ENCODE data around the gene NPIPB9.
"Not testable (repeated sequence)": the region's sequence is repeated elsewhere in the genome, so short reads cannot be mapped to it uniquely, and the experiment has no call there.

DNA sequence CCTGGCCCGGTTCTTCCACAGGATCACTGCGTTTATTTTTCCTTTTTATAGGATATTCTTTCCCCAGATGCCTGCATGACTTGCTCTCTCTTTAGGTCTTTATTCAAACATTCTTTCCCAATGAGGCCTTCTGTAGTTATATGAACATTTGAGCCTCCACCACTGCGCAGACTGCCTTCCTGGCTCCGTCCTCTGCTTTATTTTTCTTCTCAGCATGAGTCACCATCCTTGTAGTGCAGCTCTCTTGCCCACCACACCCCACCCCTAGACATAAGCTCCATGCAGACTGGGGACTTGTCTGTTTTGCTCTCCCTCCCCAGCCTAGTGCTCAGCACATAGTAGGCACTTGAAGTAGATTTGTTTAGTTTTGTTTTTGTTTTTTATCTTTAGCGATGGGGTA is 20.3 kb upstream of the NPIPB9 start:
- not testable (repeated sequence) for TF ChIP-seq KDM1A (IDR thresholded peaks at IDR 0.05; ENCODE audit: borderline replicate concordance, low read length); EZH2 (IDR thresholded peaks at IDR 0.05; ENCODE audit: low read depth, low read length, severe bottlenecking); RAD21 (IDR thresholded peaks at IDR 0.05 in 1 of 2, conservative IDR thresholded peaks at IDR 0.05 in 1 of 2; ENCODE audit: low read depth in 2 of 2, low read length in 2 of 2); ASH2L (IDR thresholded peaks at IDR 0.05; ENCODE audit: low read length); YY1 (IDR thresholded peaks at IDR 0.05; ENCODE audit: low read depth, low read length); SRF (IDR thresholded peaks at IDR 0.05; ENCODE audit: low read depth, low read length); POLR2AphosphoS5 (IDR thresholded peaks at IDR 0.05; ENCODE audit: low read depth, low read length); GABPA (IDR thresholded peaks at IDR 0.05; ENCODE audit: borderline replicate concordance, insufficient read depth, low read length); NRF1 (IDR thresholded peaks at IDR 0.05; ENCODE audit: low read depth, low read length)
- TF ChIP-seq, protein P1, sequence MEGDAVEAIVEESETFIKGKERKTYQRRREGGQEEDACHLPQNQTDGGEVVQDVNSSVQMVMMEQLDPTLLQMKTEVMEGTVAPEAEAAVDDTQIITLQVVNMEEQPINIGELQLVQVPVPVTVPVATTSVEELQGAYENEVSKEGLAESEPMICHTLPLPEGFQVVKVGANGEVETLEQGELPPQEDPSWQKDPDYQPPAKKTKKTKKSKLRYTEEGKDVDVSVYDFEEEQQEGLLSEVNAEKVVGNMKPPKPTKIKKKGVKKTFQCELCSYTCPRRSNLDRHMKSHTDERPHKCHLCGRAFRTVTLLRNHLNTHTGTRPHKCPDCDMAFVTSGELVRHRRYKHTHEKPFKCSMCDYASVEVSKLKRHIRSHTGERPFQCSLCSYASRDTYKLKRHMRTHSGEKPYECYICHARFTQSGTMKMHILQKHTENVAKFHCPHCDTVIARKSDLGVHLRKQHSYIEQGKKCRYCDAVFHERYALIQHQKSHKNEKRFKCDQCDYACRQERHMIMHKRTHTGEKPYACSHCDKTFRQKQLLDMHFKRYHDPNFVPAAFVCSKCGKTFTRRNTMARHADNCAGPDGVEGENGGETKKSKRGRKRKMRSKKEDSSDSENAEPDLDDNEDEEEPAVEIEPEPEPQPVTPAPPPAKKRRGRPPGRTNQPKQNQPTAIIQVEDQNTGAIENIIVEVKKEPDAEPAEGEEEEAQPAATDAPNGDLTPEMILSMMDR (IDR thresholded peaks at IDR 0.05; ENCODE audit: control extremely low read depth in 1 of 3, insufficient read depth in 1 of 3, low read depth in 1 of 3, low read length in 3 of 3) = not testable (repeated sequence)
